Mammary epithelial cell (primary cell): ENCODE data around the gene C1orf21.

Experiments
- CTCF ChIP-seq, 2 donors: IDR thresholded peaks in 1 of 2; conservative IDR thresholded peaks in 1 of 2; 2 replicates each; pipeline ENCODE4 v1.5.1; 2011 to 2012; ENCODE audit warnings: inconsistent platforms in 2 of 2, low read length in 2 of 2, mild to moderate bottlenecking in 2 of 2, control low read depth in 1 of 2, low read depth in 1 of 2; ENCODE audit not compliant: insufficient read depth in 1 of 2; ENCODE audit errors: extremely low read depth in 1 of 2
- EZH2 ChIP-seq: IDR thresholded peaks from 2 replicates; pipeline ENCODE4 v1.6.1; 2012; ENCODE audit warnings: low read length, inconsistent platforms, borderline replicate concordance

DNA sequence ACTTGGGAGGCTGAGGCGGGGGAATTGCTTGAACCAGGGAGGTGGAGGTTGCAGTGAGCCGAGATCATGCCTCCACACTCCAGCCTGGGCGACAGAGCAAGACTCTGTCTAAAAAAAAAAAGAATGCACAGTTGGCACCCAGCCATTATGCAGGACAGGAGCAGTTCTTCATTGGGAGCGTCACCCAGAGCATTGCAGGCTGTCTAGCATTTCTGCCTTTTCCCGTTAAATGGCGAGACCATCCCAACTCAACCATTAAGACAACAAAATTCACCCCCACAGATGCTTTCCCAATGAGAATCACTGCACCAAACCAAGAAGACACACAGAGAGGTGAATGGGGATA is 262.0 kb downstream of the C1orf21 start:
- TF ChIP-seq CTCF (conservative IDR thresholded peaks at IDR 0.05 in 1 of 2, IDR thresholded peaks at IDR 0.05 in 1 of 2; ENCODE audit: extremely low read depth in 1 of 2, insufficient read depth in 1 of 2, low read depth in 1 of 2, low read length in 2 of 2) (no peak), EZH2 (no peak)
